Thyroid gland (tissue), 4 donors: ENCODE results near the gene PARD3B. TPM values are rescaled to one million over a fixed set of nuclear protein-coding genes. Genes with fewer than 3 reads are reported as not detected.
A peak's percentile ranks its signal among the peaks of the same experiment; 100 is the strongest.

Experiments
- DNase-seq, 2 donors: peaks; one replicate each; pipeline ENCODE4 v3.0.0-alpha.2; 2019
- H3K27ac ChIP-seq, 3 donors: fragments of 200-600 bp; sonication (generic); 1 replicate in 2 of 3; 2 replicates in 1 of 3; pipeline ENCODE4 v1.5.1; 2016 to 2019; ENCODE audit warnings: mild to moderate bottlenecking in 1 of 3, moderate library complexity in 1 of 3
- H3K27me3 ChIP-seq: fragments of 200-600 bp; sonication (generic); one replicate; pipeline ENCODE4 v1.5.1; 2019
- H3K36me3 ChIP-seq, 2 donors: fragments of 200-600 bp; sonication (generic); one replicate each; pipeline ENCODE4 v1.5.1; 2016 to 2019
- H3K4me1 ChIP-seq, 2 donors: fragments of 200-600 bp; sonication (generic); one replicate each; pipeline ENCODE4 v1.5.1; 2017 to 2019
- H3K4me3 ChIP-seq, 3 donors: fragments of 200-600 bp; sonication (generic); replicated peaks in 1 of 3; 1 replicate in 2 of 3; 2 replicates in 1 of 3; pipeline ENCODE4 v1.5.1; 2016; ENCODE audit warnings: mild to moderate bottlenecking in 1 of 3
- H3K9me3 ChIP-seq: fragments of 200-600 bp; sonication (generic); one replicate; pipeline ENCODE4 v1.5.1; 2017
- POLR2A ChIP-seq, 2 donors: fragments of 450-650 bp; IDR thresholded peaks; one replicate each; pipeline ENCODE4 v1.6.1; 2017; ENCODE audit warnings: antibody characterized with exemption in 2 of 2, mild to moderate bottlenecking in 2 of 2, moderate library complexity in 1 of 2
- WGBS, 2 donors: methylation state at CpG; one replicate each; pipeline ENCODE4 v1.1.5; 2017; 5-methylcytosine and 5-hydroxymethylcytosine counted together
- intact Hi-C: fragments of 100-400 bp; cut with DNase I; formaldehyde crosslinking; loops from one replicate; pipeline ENCODE4 v1.15.1; 2023
- total RNA-seq, 4 donors: library from RNA; depleted of rRNA; stranded (reverse); fragments of >200 nt; gene quantifications; one replicate each; pipeline ENCODE4 v1.2.3, GENCODE V29; 2016
- TF ChIP-seq, protein P1 (sequence below), 6 experiments: fragments of 200-600 bp in 3 of 6; fragments of 450-650 bp in 3 of 6; sonication (generic) in 3 of 6; IDR thresholded peaks; one replicate each; pipeline ENCODE4 v1.5.1; 2016 to 2019; ENCODE audit warnings: antibody characterized with exemption in 6 of 6, mild to moderate bottlenecking in 2 of 6, inconsistent platforms in 1 of 6, moderate library complexity in 1 of 6

Gene PARD3B
- total RNA-seq, 4 donors from 2014 or later = 27.0 to 43.4 (median 34.6) TPM

DNA sequence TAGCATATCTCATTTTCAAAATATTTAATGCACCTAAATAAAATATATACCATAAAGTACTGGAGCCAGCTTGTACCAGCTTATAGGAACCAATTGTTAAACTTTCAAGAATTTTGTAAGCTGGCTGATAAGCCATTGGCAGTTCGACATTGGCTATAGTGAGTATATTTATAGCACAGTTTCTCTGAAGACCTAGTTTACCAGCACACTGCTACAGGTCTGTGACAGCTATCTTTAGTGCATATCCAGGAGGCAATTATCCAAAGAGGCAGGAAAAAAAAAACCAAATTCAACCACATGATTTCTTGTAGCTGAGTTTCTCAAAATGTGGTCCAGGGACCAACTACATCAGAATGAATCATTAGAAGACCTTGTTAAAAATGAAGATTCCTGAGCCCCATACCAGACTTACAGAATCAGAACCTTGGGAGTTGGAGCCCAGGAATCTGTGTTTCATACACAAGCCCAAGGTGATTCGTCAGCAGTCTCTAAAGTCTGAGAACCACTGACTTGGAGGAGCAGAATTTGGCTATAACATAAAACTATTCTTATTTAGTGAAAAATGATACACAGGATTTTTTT, 858.1 kb downstream of the PARD3B start:
- no peaks in the 10 kb centered on the region for H3K36me3 ChIP-seq
- no peak overlapping the region for H3K4me3 ChIP-seq
- H3K9me3 ChIP-seq = no peaks in the 10 kb centered on the region
- TF ChIP-seq, protein P1, sequence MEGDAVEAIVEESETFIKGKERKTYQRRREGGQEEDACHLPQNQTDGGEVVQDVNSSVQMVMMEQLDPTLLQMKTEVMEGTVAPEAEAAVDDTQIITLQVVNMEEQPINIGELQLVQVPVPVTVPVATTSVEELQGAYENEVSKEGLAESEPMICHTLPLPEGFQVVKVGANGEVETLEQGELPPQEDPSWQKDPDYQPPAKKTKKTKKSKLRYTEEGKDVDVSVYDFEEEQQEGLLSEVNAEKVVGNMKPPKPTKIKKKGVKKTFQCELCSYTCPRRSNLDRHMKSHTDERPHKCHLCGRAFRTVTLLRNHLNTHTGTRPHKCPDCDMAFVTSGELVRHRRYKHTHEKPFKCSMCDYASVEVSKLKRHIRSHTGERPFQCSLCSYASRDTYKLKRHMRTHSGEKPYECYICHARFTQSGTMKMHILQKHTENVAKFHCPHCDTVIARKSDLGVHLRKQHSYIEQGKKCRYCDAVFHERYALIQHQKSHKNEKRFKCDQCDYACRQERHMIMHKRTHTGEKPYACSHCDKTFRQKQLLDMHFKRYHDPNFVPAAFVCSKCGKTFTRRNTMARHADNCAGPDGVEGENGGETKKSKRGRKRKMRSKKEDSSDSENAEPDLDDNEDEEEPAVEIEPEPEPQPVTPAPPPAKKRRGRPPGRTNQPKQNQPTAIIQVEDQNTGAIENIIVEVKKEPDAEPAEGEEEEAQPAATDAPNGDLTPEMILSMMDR (IDR thresholded peaks at IDR 0.05) = no peak
- no peak for TF ChIP-seq POLR2A (IDR thresholded peaks at IDR 0.05)
- intact Hi-C loops = no loop called here
- peaks cover 0 to 10% of the 10 kb centered on the region in 2 donors for H3K4me1 ChIP-seq
- H3K27ac ChIP-seq = no peak overlapping the region
- H3K27me3 ChIP-seq = no peaks in the 10 kb centered on the region
- WGBS, 2 donors = 94 to 97% methylated on average over 2 of the region's 2 CpGs
- no peak for DNase-seq

GRCh38 chr2:205405194-205405593, 859.9 kb downstream of the PARD3B start:
- Histone ChIP-seq H3K9me3 (no peaks in the 10 kb centered on the region), H3K27ac (no peak overlapping the region), H3K4me1 (peaks cover 0 to 10% of the 10 kb centered on the region in 2 donors), H3K36me3 (no peaks in the 10 kb centered on the region), H3K4me3 (no peak overlapping the region), H3K27me3 (no peaks in the 10 kb centered on the region)
- intact Hi-C loops = no loop called here
- DNase-seq = no peak
- TF ChIP-seq, protein P1 (IDR thresholded peaks at IDR 0.05) = no peak
- TF ChIP-seq POLR2A (IDR thresholded peaks at IDR 0.05) = no peak
- 95 to 97% methylated on average over 1 of the region's 1 CpG for WGBS, 2 donors

DNA sequence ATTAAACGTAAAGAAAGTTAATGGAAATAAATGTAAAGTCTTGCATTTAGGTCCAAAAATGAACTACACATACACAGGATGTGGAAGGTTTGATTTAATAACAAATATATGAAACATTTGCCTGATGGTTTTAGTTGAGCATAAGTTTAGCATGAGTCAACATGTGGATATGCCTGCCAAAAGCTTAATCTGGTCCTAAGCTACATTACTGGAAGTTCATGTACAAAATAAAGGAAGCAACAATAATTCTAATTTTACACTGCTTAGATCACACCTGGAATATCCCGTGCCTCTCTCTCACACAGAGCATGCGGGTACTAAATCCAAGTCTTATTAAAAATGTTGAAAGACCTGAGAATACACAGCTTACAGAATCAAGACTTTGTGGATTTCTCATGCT, 860.5 kb downstream of the PARD3B start:
- TF ChIP-seq, protein P1 (IDR thresholded peaks at IDR 0.05) = no peak
- no peak for TF ChIP-seq POLR2A (IDR thresholded peaks at IDR 0.05)
- no peak overlapping the region for H3K27ac ChIP-seq
- H3K36me3 ChIP-seq = no peaks in the 10 kb centered on the region
- H3K4me1 ChIP-seq = peaks cover 0 to 10% of the 10 kb centered on the region in 2 donors
- WGBS, 2 donors = 83 to 85% methylated on average over 3 of the region's 3 CpGs
- intact Hi-C loops = no loop called here
- H3K9me3 ChIP-seq = no peaks in the 10 kb centered on the region
- no peak for DNase-seq
- H3K4me3 ChIP-seq = no peak overlapping the region
- no peaks in the 10 kb centered on the region for H3K27me3 ChIP-seq

GRCh38 chr2:205407984-205408383, 862.7 kb downstream of the PARD3B start:
- Histone ChIP-seq H3K36me3 (no peaks in the 10 kb centered on the region), H3K4me3 (no peak overlapping the region), H3K27ac (peak overlapping the region in 2 of 3 donors; percentile 50), H3K4me1 (peaks cover 8 to 19% of the 10 kb centered on the region in 2 donors), H3K9me3 (no peaks in the 10 kb centered on the region), H3K27me3 (no peaks in the 10 kb centered on the region)
- DNase-seq = no peak
- 12% methylated on average over 3 of the region's 3 CpGs for WGBS, 2 donors
- no peak for TF ChIP-seq POLR2A (IDR thresholded peaks at IDR 0.05)
- TF ChIP-seq, protein P1 (IDR thresholded peaks at IDR 0.05) = no peak
- intact Hi-C loops = no loop called here

DNA sequence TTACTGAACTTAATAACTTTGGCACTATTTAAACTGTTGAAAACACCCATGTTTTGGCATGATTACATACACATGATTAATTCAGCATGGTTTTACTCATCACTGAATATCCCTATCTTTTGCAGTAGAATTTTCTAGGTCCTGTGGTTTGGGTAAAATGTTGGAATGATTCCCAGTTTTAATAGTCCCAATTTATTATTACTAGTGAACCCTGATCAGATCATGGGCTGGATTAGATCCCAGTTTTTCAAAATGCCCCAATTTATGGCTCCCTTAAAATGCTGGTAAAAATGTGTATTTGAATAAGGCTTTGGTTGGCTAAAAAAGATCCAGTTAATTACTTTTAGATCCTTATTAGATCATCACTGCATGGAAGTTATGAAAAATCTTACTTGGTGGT, 863.4 kb downstream of the PARD3B start:
- H3K4me1 ChIP-seq = peaks cover 8 to 19% of the 10 kb centered on the region in 2 donors
- H3K4me3 ChIP-seq = no peak overlapping the region
- H3K27ac ChIP-seq = peak overlapping the region in 1 of 3 donors; percentile 50
- DNase-seq = no peak
- H3K27me3 ChIP-seq = no peaks in the 10 kb centered on the region
- no peaks in the 10 kb centered on the region for H3K9me3 ChIP-seq
- intact Hi-C loops = no loop called here
- H3K36me3 ChIP-seq = no peaks in the 10 kb centered on the region
- TF ChIP-seq POLR2A (IDR thresholded peaks at IDR 0.05) = no peak
- TF ChIP-seq, protein P1 (IDR thresholded peaks at IDR 0.05) = no peak
